Measurements from ENCODE around the gene SSC5D.
"Not testable (repeated sequence)": the region's sequence is repeated elsewhere in the genome, so short reads cannot be mapped to it uniquely, and the experiment has no call there.

Gene SSC5D

GRCh38 chr19:55494172-55494761, 6.0 kb downstream of the SSC5D start:
- peaks cover 49% of the 10 kb centered on the region for H3K4me1 Mint-ChIP-seq
- H3K9me3 Mint-ChIP-seq: no peaks in the 10 kb centered on the region
- H3K27me3 Mint-ChIP-seq (ENCODE audit: low read depth, poor library complexity): peaks cover 13% of the 10 kb centered on the region
- no peaks in the 10 kb centered on the region for H3K36me3 Mint-ChIP-seq (ENCODE audit: low read depth)
- H3K4me3 Mint-ChIP-seq: no peak overlapping the region
- TF ChIP-seq CTCF (IDR thresholded peaks at IDR 0.05): no peak
- DNase-seq: no peak
- no peak overlapping the region for H3K27ac Mint-ChIP-seq

- Mint-ChIP-seq H3K9me3 (no peaks in the 10 kb centered on the region), H3K27me3 (ENCODE audit: low read depth, poor library complexity) (peaks cover 19% of the 10 kb centered on the region), H3K4me1 (peaks cover 52% of the 10 kb centered on the region), H3K27ac (no peak overlapping the region), H3K36me3 (ENCODE audit: low read depth) (no peaks in the 10 kb centered on the region), H3K4me3 (no peak overlapping the region)
- no peak for DNase-seq
- TF ChIP-seq CTCF (IDR thresholded peaks at IDR 0.05): no peak
Measured at GRCh38 chr19:55495646-55496349, 7.6 kb downstream of the SSC5D start.

- not testable (repeated sequence) for H3K4me3 Mint-ChIP-seq; H3K36me3 Mint-ChIP-seq (ENCODE audit: low read depth); H3K27ac Mint-ChIP-seq; DNase-seq; H3K9me3 Mint-ChIP-seq
- Mint-ChIP-seq H3K4me1 (peaks cover 48% of the 10 kb centered on the region), H3K27me3 (ENCODE audit: low read depth, poor library complexity) (peaks cover 15% of the 10 kb centered on the region)
Measured at GRCh38 chr19:55496820-55497219, 8.6 kb downstream of the SSC5D start.

GRCh38 chr19:55497763-55498162, 9.5 kb downstream of the SSC5D start:
- Mint-ChIP-seq H3K4me1 (peaks cover 42% of the 10 kb centered on the region), H3K27me3 (ENCODE audit: low read depth, poor library complexity) (peaks cover 22% of the 10 kb centered on the region), H3K9me3 (peaks cover 7% of the 10 kb centered on the region), H3K36me3 (ENCODE audit: low read depth) (peaks cover 11% of the 10 kb centered on the region), H3K4me3 (no peak overlapping the region), H3K27ac (no peak overlapping the region)
- no peak for TF ChIP-seq CTCF (IDR thresholded peaks at IDR 0.05)
- no peak for DNase-seq

GRCh38 chr19:55498246-55498840, 10.1 kb downstream of the SSC5D start:
- peaks cover 15% of the 10 kb centered on the region for H3K36me3 Mint-ChIP-seq (ENCODE audit: low read depth)

More at GRCh38 chr19:55498246-55498840, 10.1 kb downstream of the SSC5D start:
- Mint-ChIP-seq H3K4me1 (peaks cover 37% of the 10 kb centered on the region), H3K9me3 (peaks cover 11% of the 10 kb centered on the region), H3K27me3 (ENCODE audit: low read depth, poor library complexity) (peaks cover 27% of the 10 kb centered on the region), H3K4me3 (no peak overlapping the region), H3K27ac (no peak overlapping the region)
- DNase-seq: no peak
- TF ChIP-seq CTCF (IDR thresholded peaks at IDR 0.05): no peak

All from nephron progenitor cell (in vitro differentiated cells).